ENCODE measurements around the gene EDAR. TPM values are rescaled to one million over a fixed set of nuclear protein-coding genes. Genes with fewer than 3 reads are reported as not detected.

The EDAR gene
- total RNA-seq, 1 donor from 2014 or later: not detected

DNA sequence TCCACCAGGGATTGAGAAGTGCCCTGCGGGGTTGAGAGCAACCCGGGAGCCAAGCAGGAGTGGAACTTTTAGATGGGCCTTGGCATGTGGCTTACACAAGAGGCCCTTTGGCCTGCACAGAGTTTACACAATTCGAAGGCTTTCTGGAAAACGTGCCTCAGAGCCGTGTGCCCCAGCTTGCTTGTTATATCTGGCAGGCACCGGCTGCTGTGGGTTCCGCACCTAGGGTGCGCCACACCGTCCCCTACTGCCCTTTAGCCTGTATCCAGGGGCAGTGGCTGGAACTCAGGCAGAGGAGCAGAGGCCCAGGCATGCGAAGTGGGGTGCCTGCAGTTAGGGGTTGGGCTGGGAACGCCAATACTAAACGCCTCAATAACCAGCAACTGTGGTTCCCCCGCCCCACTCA, 32.9 kb upstream of the EDAR start:
- Histone ChIP-seq H3K4me3 (ENCODE audit: insufficient read depth, low read depth, low read length) (no peak overlapping the region), H3K79me2 (ENCODE audit: insufficient read depth, low read length) (no peaks in the 10 kb centered on the region), H3K4me1 (ENCODE audit: insufficient read depth, low read length) (peaks cover 8% of the 10 kb centered on the region), H3K27ac (ENCODE audit: low read depth, low read length) (no peak overlapping the region), H3K9ac (ENCODE audit: low read length) (no peak overlapping the region), H3K36me3 (ENCODE audit: insufficient read depth, low read length) (no peaks in the 10 kb centered on the region), H3K9me3 (ENCODE audit: insufficient read depth, low read depth, low read length) (no peaks in the 10 kb centered on the region), H4K20me1 (ENCODE audit: insufficient read depth, low read length) (no peaks in the 10 kb centered on the region), H2AFZ (ENCODE audit: low read depth, low read length) (no peak overlapping the region), H3K27me3 (ENCODE audit: insufficient read depth, low read length) (peaks cover 51% of the 10 kb centered on the region), H3K4me2 (ENCODE audit: low read length) (no peak overlapping the region)
- H3K27ac Mint-ChIP-seq (ENCODE audit: unreplicated experiment): no peak overlapping the region
- H3K36me3 Mint-ChIP-seq (ENCODE audit: low read depth, unreplicated experiment): no peaks in the 10 kb centered on the region
- H3K4me3 Mint-ChIP-seq (ENCODE audit: unreplicated experiment): no peak overlapping the region
- FAIRE-seq (no peak), DNase-seq (ENCODE audit: low read depth) (no peak)
- H3K9me3 Mint-ChIP-seq (ENCODE audit: unreplicated experiment): no peaks in the 10 kb centered on the region
- TF ChIP-seq, protein P1, sequence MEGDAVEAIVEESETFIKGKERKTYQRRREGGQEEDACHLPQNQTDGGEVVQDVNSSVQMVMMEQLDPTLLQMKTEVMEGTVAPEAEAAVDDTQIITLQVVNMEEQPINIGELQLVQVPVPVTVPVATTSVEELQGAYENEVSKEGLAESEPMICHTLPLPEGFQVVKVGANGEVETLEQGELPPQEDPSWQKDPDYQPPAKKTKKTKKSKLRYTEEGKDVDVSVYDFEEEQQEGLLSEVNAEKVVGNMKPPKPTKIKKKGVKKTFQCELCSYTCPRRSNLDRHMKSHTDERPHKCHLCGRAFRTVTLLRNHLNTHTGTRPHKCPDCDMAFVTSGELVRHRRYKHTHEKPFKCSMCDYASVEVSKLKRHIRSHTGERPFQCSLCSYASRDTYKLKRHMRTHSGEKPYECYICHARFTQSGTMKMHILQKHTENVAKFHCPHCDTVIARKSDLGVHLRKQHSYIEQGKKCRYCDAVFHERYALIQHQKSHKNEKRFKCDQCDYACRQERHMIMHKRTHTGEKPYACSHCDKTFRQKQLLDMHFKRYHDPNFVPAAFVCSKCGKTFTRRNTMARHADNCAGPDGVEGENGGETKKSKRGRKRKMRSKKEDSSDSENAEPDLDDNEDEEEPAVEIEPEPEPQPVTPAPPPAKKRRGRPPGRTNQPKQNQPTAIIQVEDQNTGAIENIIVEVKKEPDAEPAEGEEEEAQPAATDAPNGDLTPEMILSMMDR (IDR thresholded peaks at IDR 0.05; ENCODE audit: insufficient read depth, low read depth, low read length): no peak
- TF ChIP-seq EZH2 (IDR thresholded peaks at IDR 0.05; ENCODE audit: insufficient read depth, low read length): no peak
- peaks cover 42% of the 10 kb centered on the region for H3K27me3 Mint-ChIP-seq (ENCODE audit: low read depth, unreplicated experiment)
- peaks cover 7% of the 10 kb centered on the region for H3K4me1 Mint-ChIP-seq (ENCODE audit: low read depth, unreplicated experiment)

DNA sequence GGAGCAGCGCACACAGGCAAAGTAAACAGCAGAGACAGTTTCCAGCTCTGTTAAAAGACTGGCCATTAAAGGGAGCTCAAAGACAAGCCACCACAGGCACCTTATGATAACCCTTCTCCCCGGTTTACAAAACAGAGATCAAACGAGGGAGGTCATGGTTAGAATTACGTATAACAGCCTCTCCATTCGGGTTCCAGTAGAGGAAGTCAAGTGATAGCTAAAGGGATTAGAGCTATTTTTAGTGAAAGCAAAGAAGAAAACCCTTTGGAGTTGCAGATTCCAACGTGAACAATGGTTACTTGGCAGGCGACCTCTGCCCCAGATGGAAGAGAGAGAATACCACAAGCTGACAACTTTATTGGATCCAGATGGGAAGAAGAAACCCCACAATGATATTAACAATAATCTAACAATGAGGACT, 31.2 kb upstream of the EDAR start:
- Histone ChIP-seq H3K4me2 (ENCODE audit: low read length) (peak overlapping the region; percentile 32), H2AFZ (ENCODE audit: low read depth, low read length) (no peak overlapping the region)
- H3K4me3 Mint-ChIP-seq (ENCODE audit: unreplicated experiment): no peak overlapping the region

DNA sequence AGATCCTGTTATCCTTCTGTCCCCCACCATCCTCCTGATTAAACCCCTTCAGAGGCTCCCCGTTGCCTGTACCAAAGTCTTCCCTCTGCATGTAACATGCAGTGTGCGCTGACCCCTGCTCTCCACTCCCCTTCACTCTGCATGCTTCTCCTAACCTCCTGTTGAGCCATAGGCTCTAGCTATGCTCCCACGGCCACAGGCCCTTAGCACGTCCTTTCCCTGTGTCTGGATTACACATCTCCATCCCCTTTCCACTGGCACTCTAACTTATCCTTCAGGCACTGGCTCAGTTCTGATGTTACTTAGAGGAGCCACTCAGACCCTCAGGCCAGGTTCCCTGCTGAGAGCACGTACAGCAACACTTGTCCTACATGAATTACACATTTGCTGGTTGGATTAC, 29.4 kb upstream of the EDAR start:
- Mint-ChIP-seq H3K27ac (ENCODE audit: unreplicated experiment) (no peak overlapping the region), H3K27me3 (ENCODE audit: low read depth, unreplicated experiment) (peaks cover 45% of the 10 kb centered on the region), H3K4me1 (ENCODE audit: low read depth, unreplicated experiment) (peaks cover 7% of the 10 kb centered on the region), H3K9me3 (ENCODE audit: unreplicated experiment) (no peaks in the 10 kb centered on the region), H3K36me3 (ENCODE audit: low read depth, unreplicated experiment) (no peaks in the 10 kb centered on the region), H3K4me3 (ENCODE audit: unreplicated experiment) (no peak overlapping the region)
- H2AFZ ChIP-seq (ENCODE audit: low read depth, low read length): no peak overlapping the region
- no peak for TF ChIP-seq EZH2 (IDR thresholded peaks at IDR 0.05; ENCODE audit: insufficient read depth, low read length)
- TF ChIP-seq, protein P1 (IDR thresholded peaks at IDR 0.05; ENCODE audit: insufficient read depth, low read depth, low read length): no peak
- no peak overlapping the region for H3K4me3 ChIP-seq (ENCODE audit: insufficient read depth, low read depth, low read length)
- H3K4me2 ChIP-seq (ENCODE audit: low read length): no peak overlapping the region
- H3K9ac ChIP-seq (ENCODE audit: low read length): no peak overlapping the region
- no peaks in the 10 kb centered on the region for H4K20me1 ChIP-seq (ENCODE audit: insufficient read depth, low read length)
- DNase-seq (ENCODE audit: low read depth) (no peak), FAIRE-seq (no peak)
- no peak overlapping the region for H3K27ac ChIP-seq (ENCODE audit: low read depth, low read length)
- H3K4me1 ChIP-seq (ENCODE audit: insufficient read depth, low read length): peaks cover 8% of the 10 kb centered on the region
- H3K9me3 ChIP-seq (ENCODE audit: insufficient read depth, low read depth, low read length): no peaks in the 10 kb centered on the region
- H3K79me2 ChIP-seq (ENCODE audit: insufficient read depth, low read length): no peaks in the 10 kb centered on the region
- H3K27me3 ChIP-seq (ENCODE audit: insufficient read depth, low read length): peaks cover 50% of the 10 kb centered on the region
- no peaks in the 10 kb centered on the region for H3K36me3 ChIP-seq (ENCODE audit: insufficient read depth, low read length)

More for the DNA sequence above, 31.2 kb upstream of the EDAR start:
- Histone ChIP-seq H4K20me1 (ENCODE audit: insufficient read depth, low read length) (no peaks in the 10 kb centered on the region), H3K27me3 (ENCODE audit: insufficient read depth, low read length) (peaks cover 53% of the 10 kb centered on the region), H3K79me2 (ENCODE audit: insufficient read depth, low read length) (no peaks in the 10 kb centered on the region), H3K27ac (ENCODE audit: low read depth, low read length) (no peak overlapping the region), H3K9me3 (ENCODE audit: insufficient read depth, low read depth, low read length) (no peaks in the 10 kb centered on the region), H3K9ac (ENCODE audit: low read length) (no peak overlapping the region), H3K4me1 (ENCODE audit: insufficient read depth, low read length) (peaks cover 8% of the 10 kb centered on the region), H3K36me3 (ENCODE audit: insufficient read depth, low read length) (no peaks in the 10 kb centered on the region), H3K4me3 (ENCODE audit: insufficient read depth, low read depth, low read length) (no peak overlapping the region)
- Mint-ChIP-seq H3K4me1 (ENCODE audit: low read depth, unreplicated experiment) (peaks cover 7% of the 10 kb centered on the region), H3K9me3 (ENCODE audit: unreplicated experiment) (no peaks in the 10 kb centered on the region), H3K27me3 (ENCODE audit: low read depth, unreplicated experiment) (peaks cover 41% of the 10 kb centered on the region), H3K27ac (ENCODE audit: unreplicated experiment) (no peak overlapping the region), H3K36me3 (ENCODE audit: low read depth, unreplicated experiment) (no peaks in the 10 kb centered on the region)
- FAIRE-seq (no peak), DNase-seq (ENCODE audit: low read depth) (peak; percentile 58)
- TF ChIP-seq, protein P1 (IDR thresholded peaks at IDR 0.05; ENCODE audit: insufficient read depth, low read depth, low read length): no peak
- no peak for TF ChIP-seq EZH2 (IDR thresholded peaks at IDR 0.05; ENCODE audit: insufficient read depth, low read length)

Data from astrocyte (in vitro differentiated cells and primary cell).